Stimulated activated CD4-positive, alpha-beta T cell treated with anti-CD3 and anti-CD28 coated beads, Interleukin-12 subunit alpha, Interleukin-12 subunit beta, amount 100 ng/mL, for 24 hours (primary cell): ENCODE measurements around the gene CLIC5.

Experiments used
- DNase-seq, 2 experiments: peaks; one replicate each; pipeline ENCODE4 v3.0.0-alpha.2; 2020; ENCODE audit warnings: low read depth in 2 of 2

The CLIC5 gene

DNA sequence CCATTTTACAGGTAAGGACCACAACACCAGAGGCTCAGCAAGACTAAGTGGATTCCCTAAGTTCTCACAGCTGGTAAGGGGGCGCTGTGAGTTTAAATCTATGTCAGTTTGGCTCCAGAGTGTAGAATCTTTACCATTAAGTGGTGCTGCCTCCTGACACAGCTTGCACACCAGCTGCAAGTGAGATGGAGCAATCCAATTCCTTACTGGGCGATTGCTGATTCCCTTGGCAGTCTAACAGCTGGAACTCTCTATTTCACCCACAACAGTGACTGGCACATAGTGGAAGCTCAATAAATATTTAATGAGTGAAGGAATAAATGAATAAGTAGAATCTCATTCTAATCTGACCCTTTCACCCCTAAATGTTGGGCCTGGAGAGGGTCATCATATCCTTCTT, 176.7 kb downstream of the CLIC5 start:
- DNase-seq, result no peak

DNA sequence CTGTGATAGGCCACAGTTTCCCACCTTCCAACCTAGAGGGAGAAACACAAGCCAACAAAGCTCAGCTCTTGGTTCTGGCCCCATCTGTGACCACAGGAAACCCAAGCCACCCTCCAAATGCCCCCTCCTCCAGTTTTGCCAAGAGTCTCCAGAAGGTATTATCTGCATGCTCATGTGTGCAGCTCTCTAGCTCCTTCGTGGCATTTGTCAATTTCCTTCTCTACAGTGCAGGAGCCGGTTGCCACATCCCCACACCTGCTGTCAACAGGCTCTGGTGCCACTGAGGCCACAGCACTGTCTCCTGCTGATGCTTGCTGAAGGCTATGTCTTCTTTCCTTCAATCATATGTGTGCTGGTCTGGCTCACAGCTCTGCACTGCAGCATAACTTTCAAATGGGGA, 177.2 kb downstream of the CLIC5 start:
- no peak for DNase-seq

DNA sequence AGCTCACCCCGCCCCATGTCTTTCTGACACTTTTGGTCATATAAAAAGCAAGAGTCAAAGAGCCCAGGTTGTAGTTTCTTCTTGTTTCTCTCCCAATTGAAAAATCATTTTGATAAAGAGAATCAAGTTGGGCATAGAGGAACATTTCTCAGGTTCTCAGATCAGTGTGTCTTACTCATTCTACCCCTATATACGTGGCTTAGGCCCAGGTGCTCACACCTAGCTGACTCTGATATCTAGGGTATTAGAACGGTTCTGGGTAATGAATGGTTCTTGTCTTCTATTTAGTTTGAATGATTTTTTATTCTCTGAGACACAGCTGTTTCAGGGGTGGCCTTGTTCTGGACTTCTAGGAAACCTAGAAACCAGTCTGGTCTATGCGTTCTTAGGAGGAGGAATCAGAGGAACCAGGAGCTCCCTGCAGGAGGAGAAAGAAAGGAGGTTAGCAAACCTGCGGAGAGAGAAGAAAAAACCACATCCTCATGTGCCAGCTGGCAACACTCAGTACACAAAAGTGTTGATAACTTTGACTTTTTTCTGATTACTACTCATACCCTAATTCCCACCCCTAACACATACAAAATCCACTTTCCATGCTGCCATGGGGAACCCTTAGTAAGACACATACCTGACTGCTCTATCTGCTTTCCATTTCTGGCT, 178.0 kb downstream of the CLIC5 start:
- DNase-seq, result no peak

DNA sequence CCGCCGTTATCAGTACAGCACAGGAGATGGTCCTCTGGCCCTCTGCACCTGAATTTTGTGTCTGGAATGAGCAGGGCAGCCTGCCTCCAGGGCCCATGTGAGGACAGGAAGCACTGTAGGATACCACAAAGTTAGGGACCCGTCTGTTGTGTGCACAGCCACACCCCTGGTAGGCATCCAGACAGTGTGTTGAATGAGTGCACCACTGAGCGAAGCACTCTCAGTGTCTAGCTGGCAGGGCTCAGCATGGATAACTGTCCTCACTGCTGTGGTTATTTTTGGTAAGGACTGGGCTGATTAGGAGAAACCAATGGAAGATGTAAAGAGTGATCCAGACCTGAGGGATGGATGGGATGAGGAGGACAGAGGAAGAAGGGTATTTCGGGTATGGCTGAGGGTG, 178.7 kb downstream of the CLIC5 start:
- DNase-seq, result no peak

DNA sequence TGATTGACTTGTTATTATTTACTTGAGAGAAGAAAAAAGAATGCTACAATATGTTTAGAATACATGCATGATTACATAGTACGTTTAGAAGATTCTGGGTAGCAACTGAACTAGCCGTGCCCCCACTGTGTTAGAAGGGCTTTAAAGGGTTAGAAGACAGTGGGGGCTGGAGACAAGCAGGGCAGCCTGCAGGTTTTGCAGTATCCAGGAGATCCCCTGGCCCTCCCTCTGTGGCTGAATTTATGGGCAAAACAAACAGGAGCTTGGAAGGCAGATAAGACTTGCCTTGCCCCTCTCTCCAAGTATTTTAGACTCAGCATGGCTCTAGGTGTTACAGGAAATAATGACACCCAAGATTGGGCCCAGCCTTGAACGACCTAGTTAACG, 179.2 kb downstream of the CLIC5 start:
- DNase-seq, result no peak

DNA sequence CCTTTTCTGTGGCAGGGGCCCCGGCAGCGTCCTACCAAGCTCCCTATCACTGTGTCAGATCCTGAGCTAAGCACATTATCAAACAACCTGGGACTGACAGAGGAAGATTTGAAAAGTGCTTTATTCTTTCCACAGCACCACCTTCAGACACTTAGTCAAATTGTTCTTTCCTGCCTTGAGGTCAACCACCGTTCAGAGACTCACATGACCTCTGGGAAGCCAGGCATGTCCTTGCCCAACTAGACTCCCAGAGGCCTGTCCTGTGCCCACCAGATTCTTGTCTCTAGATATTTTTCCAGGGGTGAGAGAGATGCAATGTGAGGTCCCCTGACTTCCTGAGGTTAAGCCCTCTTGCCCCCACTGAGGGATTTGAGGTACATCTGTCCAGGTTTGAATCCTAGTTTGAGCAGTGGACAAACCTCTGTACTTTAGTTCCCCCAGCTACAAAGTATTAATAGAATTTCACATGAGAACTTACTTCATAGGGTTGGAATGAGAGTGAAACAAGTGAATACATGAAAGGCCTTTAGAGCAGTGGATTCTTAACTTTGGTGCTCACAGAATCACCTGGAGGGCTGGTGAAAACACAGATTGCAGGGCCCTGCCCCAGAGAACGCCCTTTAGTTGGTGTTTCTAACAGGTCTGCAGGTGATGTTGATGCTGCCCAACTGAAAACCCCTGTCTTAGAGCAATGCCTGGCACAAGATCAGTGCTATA, 179.8 kb downstream of the CLIC5 start:
- no peak for DNase-seq

DNA sequence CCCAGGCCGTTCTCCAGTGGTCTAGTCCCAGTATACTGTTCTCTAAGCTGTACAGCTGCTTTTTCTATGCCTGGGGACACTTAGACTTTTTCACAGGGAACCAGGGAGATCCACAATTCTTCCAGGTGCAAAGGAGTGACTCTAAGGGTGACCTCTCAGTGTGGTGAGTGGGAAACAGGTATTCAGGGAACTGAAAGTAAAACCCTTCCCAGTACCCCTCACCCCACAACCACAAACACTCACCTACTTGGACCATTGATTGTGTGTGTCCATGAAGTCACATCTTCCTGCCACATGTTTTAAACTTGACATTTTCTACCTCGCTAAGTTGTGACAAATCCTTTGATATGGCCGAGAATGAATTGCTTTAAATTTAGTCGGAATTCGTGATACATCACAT, 183.6 kb downstream of the CLIC5 start:
- DNase-seq, result no peak
